Nephron progenitor cell (in vitro differentiated cells): Measurements from ENCODE around the gene CDKN2D.
A peak's percentile ranks its signal among the peaks of the same experiment; 100 is the strongest.
"Not testable (repeated sequence)": the region's sequence is repeated elsewhere in the genome, so short reads cannot be mapped to it uniquely, and the experiment has no call there.

Experiments used
- DNase-seq: peaks from one replicate; pipeline ENCODE4 v3.0.0; 2021
- H3K27ac Mint-ChIP-seq: 2 replicates; pipeline ENCODE4 v1.8.0; 2021; ENCODE audit warnings: mild to moderate bottlenecking, moderate library complexity, mixed read lengths
- H3K27me3 Mint-ChIP-seq: 2 replicates; pipeline ENCODE4 v1.8.0; 2021; ENCODE audit warnings: mild to moderate bottlenecking, low read depth, mixed read lengths; ENCODE audit not compliant: poor library complexity
- H3K36me3 Mint-ChIP-seq: 2 replicates; pipeline ENCODE4 v1.8.0; 2021; ENCODE audit warnings: low read depth, mixed read lengths
- H3K4me1 Mint-ChIP-seq: 2 replicates; pipeline ENCODE4 v1.8.0; 2021; ENCODE audit warnings: mixed read lengths
- H3K4me3 Mint-ChIP-seq: 2 replicates; pipeline ENCODE4 v1.8.0; 2021; ENCODE audit warnings: mild to moderate bottlenecking, moderate library complexity, mixed read lengths
- H3K9me3 Mint-ChIP-seq: 2 replicates; pipeline ENCODE4 v1.8.0; 2021; ENCODE audit warnings: mild to moderate bottlenecking, moderate library complexity, mixed read lengths
- CTCF ChIP-seq: fragments of 200-600 bp; sonication (generic); IDR thresholded peaks from 2 replicates; pipeline ENCODE4 v1.5.0; 2021; ENCODE audit warnings: antibody characterized with exemption

Gene CDKN2D

DNA sequence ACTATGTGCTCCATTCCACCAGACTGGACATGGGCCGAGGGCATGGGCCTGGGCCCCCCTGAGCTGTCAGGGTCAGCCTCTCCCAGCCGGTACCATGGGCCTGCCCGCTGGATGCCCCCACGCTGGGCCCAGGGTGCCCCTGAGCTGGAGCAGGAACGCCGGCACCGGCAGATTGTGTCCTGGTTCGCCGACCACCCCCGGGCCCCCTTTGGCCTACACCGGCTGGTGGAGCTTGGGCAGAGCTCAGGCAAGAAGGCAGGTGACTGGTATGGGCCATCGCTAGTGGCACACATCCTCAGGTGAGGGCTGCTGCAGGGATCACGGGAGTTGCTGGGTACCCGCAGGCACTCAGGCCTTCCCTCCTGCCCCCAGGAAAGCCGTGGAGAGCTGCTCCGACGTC lies 22.0 kb downstream of the CDKN2D start:
- Mint-ChIP-seq H3K27me3 (peaks cover 3% of the 10 kb centered on the region), H3K27ac (no peak overlapping the region), H3K4me3 (no peak overlapping the region), H3K9me3 (no peaks in the 10 kb centered on the region), H3K4me1 (peaks cover 5% of the 10 kb centered on the region), H3K36me3 (peaks cover 42% of the 10 kb centered on the region)
- DNase-seq: no peak
- no peak for TF ChIP-seq CTCF

- Mint-ChIP-seq H3K36me3 (peaks cover 22% of the 10 kb centered on the region), H3K4me3 (peak overlapping the region; percentile 91), H3K27me3 (peaks cover 9% of the 10 kb centered on the region), H3K27ac (no peak overlapping the region), H3K4me1 (peaks cover 5% of the 10 kb centered on the region), H3K9me3 (no peaks in the 10 kb centered on the region)
- no peak for DNase-seq
- no peak for TF ChIP-seq CTCF
Measured at GRCh38 chr19:10544753-10545251, 24.0 kb downstream of the CDKN2D start.

DNA sequence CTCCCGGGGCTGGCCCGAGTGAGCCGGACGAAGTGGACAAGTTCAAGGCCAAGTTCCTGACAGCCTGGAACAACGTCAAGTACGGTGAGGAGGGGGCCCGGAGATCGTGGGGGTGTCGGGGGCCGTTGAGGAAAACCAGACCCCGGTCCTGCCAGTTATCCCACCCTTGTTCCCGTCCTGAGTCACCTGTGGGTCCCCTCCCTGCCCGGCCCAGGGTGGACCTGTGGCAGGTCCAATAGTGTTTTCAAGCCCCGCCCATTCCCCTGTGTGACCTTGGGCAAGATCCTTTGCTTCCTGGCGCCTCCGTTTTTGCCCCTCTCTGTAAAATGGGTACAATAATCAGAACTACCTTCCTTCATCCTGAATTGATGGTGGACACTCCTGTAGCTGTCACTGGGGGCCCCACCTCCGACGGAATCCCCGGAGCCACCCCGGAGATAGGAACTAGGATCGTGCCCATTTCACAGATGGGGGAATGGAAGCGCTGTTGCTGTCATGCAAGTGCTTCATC lies 24.5 kb downstream of the CDKN2D start:
- H3K27ac Mint-ChIP-seq: no peak overlapping the region
- H3K36me3 Mint-ChIP-seq: peaks cover 17% of the 10 kb centered on the region
- no peaks in the 10 kb centered on the region for H3K9me3 Mint-ChIP-seq
- DNase-seq: no peak
- no peak for TF ChIP-seq CTCF
- H3K4me3 Mint-ChIP-seq: peak overlapping the region; percentile 91
- H3K4me1 Mint-ChIP-seq: peaks cover 5% of the 10 kb centered on the region
- H3K27me3 Mint-ChIP-seq: peaks cover 9% of the 10 kb centered on the region

DNA sequence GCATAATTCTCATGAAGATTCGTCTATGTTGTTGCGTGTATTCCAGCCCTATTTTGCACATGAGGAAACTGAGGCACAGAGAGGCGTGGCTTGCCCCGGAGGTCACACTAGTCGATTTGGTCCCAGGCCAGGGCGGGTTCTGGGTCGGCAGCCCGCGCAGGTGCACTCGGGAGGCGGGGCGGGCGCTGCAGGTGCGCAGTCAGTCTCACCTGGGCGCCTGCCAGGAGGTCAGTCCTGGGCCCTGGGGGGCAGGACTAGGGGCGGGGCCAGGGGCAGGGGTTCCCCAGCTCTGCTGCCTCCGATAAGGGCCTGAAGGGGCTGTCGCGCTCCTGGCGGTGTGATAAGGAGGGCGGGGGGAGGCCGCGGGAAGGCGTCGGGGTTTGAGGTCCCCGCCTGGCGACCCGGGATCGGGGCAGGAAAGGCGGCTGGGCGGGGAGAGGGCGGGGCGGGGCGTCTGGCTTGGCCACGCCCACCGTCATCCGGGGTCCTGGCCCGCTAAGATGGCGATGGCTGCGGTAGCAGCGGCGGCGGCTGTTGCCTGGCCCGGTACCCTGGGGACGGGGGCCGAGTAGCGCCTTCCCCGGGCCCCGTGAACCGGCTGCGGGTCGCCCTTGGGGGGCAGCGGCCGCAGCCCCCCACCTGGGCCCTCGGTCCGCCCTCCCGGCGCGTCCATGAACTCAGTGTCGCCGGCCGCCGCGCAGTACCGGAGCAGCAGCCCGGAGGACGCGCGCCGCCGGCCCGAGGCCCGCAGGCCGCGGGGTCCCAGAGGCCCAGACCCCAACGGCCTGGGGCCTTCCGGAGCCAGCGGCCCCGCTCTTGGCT lies 25.1 kb downstream of the CDKN2D start, which contains the start of gene ATG4D:
ATG4D (plus strand) TSS at position 485 of the 822 bp plus-strand sequence; CDS start at position 672, 187 bp downstream.
- Mint-ChIP-seq H3K27ac (no peak within 1 kb of the TSS), H3K9me3 (no peaks in the 10 kb centered on the region), H3K27me3 (peaks cover 14% of the 10 kb centered on the region), H3K4me1 (peaks cover 5% of the 10 kb centered on the region), H3K4me3 (peak within 1 kb of the TSS; percentile 91), H3K36me3 (peaks cover 10% of the 10 kb centered on the region)
- TF ChIP-seq CTCF: no peak
- peak; percentile 91 for DNase-seq

DNA sequence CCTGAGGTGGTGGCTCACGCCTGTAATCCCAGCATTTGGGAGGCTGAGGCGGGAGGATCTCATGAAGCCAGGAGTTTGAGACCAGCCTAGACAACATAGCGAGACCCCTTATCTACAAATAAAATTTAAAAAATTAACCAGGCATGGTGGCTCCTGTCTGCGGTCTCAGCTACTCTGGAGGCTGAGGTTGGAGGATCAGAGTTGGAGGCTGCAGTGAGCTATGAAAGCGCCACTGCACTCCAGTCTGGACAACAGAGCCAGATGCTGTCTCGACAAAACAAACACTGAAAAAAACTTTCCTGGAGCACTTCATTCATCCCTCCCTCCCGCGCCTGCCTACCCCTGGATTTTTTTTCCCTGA lies 25.7 kb downstream of the CDKN2D start:
- peaks cover 17% of the 10 kb centered on the region for H3K27me3 Mint-ChIP-seq
- H3K4me3 Mint-ChIP-seq: peak overlapping the region; percentile 81
- H3K9me3 Mint-ChIP-seq: no peaks in the 10 kb centered on the region
- TF ChIP-seq CTCF: no peak
- no peak overlapping the region for H3K27ac Mint-ChIP-seq
- peaks cover 5% of the 10 kb centered on the region for H3K4me1 Mint-ChIP-seq
- peaks cover 4% of the 10 kb centered on the region for H3K36me3 Mint-ChIP-seq
- DNase-seq: no peak

DNA sequence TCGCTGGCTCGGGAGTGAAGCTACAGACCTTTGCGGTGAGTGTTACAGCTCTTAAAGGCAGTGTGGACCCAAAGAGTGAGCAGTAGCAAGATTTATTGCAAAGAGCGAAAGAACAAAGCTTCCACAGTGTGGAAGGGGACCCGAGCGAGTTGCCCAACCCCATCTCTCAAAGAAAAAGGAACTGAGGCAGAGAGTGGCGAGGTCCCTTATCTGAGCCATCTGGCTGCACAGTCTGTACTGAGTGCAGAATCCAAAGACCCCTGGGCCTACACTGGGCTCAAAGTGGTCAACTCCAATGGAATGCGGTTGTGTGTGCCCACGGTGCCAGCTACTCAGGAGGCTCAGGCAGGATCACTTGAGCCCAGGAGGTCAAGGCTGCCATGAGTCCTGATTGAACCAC lies 29.8 kb downstream of the CDKN2D start:
- H3K36me3 Mint-ChIP-seq, H3K4me3 Mint-ChIP-seq, H3K9me3 Mint-ChIP-seq, DNase-seq, H3K4me1 Mint-ChIP-seq: not testable (repeated sequence)
- Mint-ChIP-seq H3K27me3 (peaks cover 34% of the 10 kb centered on the region), H3K27ac (peak overlapping the region; percentile 92)
